ENCODE data around the gene ATP5F1D. TPM values are rescaled to one million over a fixed set of nuclear protein-coding genes. Genes with fewer than 3 reads are reported as not detected.
A peak's percentile ranks its signal among the peaks of the same experiment; 100 is the strongest.

ATP5F1D gene
- total and polyA plus RNA-seq, 2 of the 13 experiments (the other 11 are each of a cell fraction or from before 2014, with no cell fraction given): 39.4 to 78.7 TPM

GRCh38 chr19:1254530-1255185 is 13.1 kb downstream of the ATP5F1D start (continued):
- TF ChIP-seq RBM22 (optimal IDR thresholded peaks at IDR 0.05; ENCODE audit: low read length) (peak; percentile 85), IRF2 (CRISPR knock-in tag; IDR thresholded peaks at IDR 0.05) (peak; percentile 48; the same call in 1 of the 2 replicates), HHEX (CRISPR knock-in tag; IDR thresholded peaks at IDR 0.05) (peak; percentile 12; the same call in 1 of the 2 replicates), ZC3H13 (CRISPR knock-in tag; IDR thresholded peaks at IDR 0.05) (no peak), ATF7 (IDR thresholded peaks at IDR 0.05) (no peak), ATF7 (CRISPR knock-in tag; IDR thresholded peaks at IDR 0.05) (peak; percentile 42; the same call in 1 of the 2 replicates), THAP11 (CRISPR knock-in tag; IDR thresholded peaks at IDR 0.05) (peak; percentile 18; the same call in 1 of the 2 replicates), SAP130 (CRISPR knock-in tag; IDR thresholded peaks at IDR 0.05; ENCODE audit: low read depth) (peak; percentile 79), HIVEP1 (CRISPR knock-in tag; IDR thresholded peaks at IDR 0.05) (peak; percentile 43; the same call in 1 of the 2 replicates), HOXA3 (CRISPR knock-in tag; IDR thresholded peaks at IDR 0.05) (peak; percentile 35), POGK (CRISPR knock-in tag; conservative IDR thresholded peaks at IDR 0.05) (0 out of 2 replicates have a peak, but pooled peaks have one; percentile 18), U2AF1 (optimal IDR thresholded peaks at IDR 0.05; ENCODE audit: low read depth, low read length) (no peak), FOXJ3 (CRISPR knock-in tag; IDR thresholded peaks at IDR 0.05; ENCODE audit: borderline replicate concordance) (peak; percentile 50; the same call in 1 of the 2 replicates), FOXO1 (CRISPR knock-in tag; IDR thresholded peaks at IDR 0.05) (peak; percentile 80), PITX1 (CRISPR knock-in tag; IDR thresholded peaks at IDR 0.05) (peak; percentile 87), TRIM24 (CRISPR knock-in tag; IDR thresholded peaks at IDR 0.05) (no peak)
- TF ChIP-seq, protein P1, sequence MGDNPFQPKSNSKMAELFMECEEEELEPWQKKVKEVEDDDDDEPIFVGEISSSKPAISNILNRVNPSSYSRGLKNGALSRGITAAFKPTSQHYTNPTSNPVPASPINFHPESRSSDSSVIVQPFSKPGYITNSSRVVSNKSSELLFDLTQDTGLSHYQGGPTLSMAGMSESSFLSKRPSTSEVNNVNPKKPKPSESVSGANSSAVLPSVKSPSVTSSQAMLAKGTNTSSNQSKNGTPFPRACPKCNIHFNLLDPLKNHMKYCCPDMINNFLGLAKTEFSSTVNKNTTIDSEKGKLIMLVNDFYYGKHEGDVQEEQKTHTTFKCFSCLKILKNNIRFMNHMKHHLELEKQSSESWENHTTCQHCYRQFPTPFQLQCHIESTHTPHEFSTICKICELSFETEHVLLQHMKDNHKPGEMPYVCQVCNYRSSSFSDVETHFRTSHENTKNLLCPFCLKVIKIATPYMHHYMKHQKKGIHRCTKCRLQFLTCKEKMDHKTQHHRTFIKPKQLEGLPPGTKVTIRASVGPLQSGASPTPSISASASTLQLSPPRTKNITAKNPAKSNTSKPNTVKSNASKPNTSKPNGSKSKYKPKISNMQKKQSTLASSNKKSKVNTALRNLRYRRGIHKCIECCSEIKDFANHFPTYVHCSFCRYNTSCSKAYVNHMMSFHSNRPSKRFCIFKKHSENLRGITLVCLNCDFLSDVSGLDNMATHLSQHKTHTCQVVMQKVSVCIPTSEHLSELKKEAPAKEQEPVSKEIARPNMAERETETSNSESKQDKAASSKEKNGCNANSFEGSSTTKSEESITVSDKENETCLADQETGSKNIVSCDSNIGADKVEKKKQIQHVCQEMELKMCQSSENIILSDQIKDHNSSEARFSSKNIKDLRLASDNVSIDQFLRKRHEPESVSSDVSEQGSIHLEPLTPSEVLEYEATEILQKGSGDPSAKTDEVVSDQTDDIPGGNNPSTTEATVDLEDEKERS (CRISPR knock-in tag; IDR thresholded peaks at IDR 0.05): peak; percentile 50; the same call in 1 of the 2 replicates
- TF ChIP-seq, protein P2, sequence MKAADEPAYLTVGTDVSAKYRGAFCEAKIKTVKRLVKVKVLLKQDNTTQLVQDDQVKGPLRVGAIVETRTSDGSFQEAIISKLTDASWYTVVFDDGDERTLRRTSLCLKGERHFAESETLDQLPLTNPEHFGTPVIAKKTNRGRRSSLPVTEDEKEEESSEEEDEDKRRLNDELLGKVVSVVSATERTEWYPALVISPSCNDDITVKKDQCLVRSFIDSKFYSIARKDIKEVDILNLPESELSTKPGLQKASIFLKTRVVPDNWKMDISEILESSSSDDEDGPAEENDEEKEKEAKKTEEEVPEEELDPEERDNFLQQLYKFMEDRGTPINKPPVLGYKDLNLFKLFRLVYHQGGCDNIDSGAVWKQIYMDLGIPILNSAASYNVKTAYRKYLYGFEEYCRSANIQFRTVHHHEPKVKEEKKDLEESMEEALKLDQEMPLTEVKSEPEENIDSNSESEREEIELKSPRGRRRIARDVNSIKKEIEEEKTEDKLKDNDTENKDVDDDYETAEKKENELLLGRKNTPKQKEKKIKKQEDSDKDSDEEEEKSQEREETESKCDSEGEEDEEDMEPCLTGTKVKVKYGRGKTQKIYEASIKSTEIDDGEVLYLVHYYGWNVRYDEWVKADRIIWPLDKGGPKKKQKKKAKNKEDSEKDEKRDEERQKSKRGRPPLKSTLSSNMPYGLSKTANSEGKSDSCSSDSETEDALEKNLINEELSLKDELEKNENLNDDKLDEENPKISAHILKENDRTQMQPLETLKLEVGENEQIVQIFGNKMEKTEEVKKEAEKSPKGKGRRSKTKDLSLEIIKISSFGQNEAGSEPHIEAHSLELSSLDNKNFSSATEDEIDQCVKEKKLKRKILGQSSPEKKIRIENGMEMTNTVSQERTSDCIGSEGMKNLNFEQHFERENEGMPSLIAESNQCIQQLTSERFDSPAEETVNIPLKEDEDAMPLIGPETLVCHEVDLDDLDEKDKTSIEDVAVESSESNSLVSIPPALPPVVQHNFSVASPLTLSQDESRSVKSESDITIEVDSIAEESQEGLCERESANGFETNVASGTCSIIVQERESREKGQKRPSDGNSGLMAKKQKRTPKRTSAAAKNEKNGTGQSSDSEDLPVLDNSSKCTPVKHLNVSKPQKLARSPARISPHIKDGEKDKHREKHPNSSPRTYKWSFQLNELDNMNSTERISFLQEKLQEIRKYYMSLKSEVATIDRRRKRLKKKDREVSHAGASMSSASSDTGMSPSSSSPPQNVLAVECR (CRISPR knock-in tag; IDR thresholded peaks at IDR 0.05; ENCODE audit: borderline replicate concordance): peak; percentile 68; the same call in 1 of the 2 replicates

All from HepG2 (cell line).